Measurements from ENCODE around the gene ARMS2.

ARMS2 gene

GRCh38 chr10:122420624-122421007 lies 33.8 kb upstream of the ARMS2 start:
- no peak for TF ChIP-seq CTCF (IDR thresholded peaks at IDR 0.05; ENCODE audit: control extremely low read depth, extremely low read depth, low read depth, missing control alignments)
- ChIA-PET CTCF (interaction anchor here (1.0 kb wide), 1 partner anchor 18 kb away, joined by 3 read pairs; no protein-coding TSS in a partner anchor), POLR2A (no interaction called here)
- DNase-seq (ENCODE audit: extremely low spot score): no peak

- TF ChIP-seq CTCF (IDR thresholded peaks at IDR 0.05; ENCODE audit: control extremely low read depth, extremely low read depth, low read depth, missing control alignments): no peak
- CTCF ChIA-PET: interaction anchor here (1.0 to 1.3 kb wide), 3 partner anchors 12 to 122 kb away, joined by 3 to 5 read pairs (median 4); no protein-coding TSS in a partner anchor
- POLR2A ChIA-PET: no interaction called here
- no peak for DNase-seq (ENCODE audit: extremely low spot score)
These were observed 33.3 kb upstream of the ARMS2 start for GRCh38 chr10:122421054-122421625.

DNA sequence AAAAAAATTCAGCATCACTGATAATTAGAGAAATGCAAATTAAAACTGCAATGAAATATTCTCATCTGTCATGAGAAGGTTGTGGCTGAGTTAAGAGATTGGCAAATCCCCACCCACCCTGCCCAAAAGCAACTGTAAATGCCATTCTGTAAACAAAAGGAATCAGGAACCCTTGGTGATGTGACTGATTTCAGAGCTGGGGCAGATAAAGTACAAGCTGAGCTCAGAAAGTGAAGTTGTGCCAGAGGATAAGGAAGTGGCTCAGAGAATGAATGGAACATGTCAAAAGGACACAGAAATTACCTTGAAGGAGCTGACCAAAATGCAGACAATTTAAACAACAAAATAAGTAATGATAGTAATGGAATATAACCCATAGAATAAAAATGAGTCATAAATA lies 32.7 kb upstream of the ARMS2 start:
- ChIA-PET CTCF (interaction anchor here (0.8 to 1.3 kb wide), 5 partner anchors 12 to 123 kb away, joined by 3 to 5 read pairs (median 3); no protein-coding TSS in a partner anchor), POLR2A (no interaction called here)
- TF ChIP-seq CTCF (IDR thresholded peaks at IDR 0.05; ENCODE audit: control extremely low read depth, extremely low read depth, low read depth, missing control alignments): no peak
- no peak for DNase-seq (ENCODE audit: extremely low spot score)

DNA sequence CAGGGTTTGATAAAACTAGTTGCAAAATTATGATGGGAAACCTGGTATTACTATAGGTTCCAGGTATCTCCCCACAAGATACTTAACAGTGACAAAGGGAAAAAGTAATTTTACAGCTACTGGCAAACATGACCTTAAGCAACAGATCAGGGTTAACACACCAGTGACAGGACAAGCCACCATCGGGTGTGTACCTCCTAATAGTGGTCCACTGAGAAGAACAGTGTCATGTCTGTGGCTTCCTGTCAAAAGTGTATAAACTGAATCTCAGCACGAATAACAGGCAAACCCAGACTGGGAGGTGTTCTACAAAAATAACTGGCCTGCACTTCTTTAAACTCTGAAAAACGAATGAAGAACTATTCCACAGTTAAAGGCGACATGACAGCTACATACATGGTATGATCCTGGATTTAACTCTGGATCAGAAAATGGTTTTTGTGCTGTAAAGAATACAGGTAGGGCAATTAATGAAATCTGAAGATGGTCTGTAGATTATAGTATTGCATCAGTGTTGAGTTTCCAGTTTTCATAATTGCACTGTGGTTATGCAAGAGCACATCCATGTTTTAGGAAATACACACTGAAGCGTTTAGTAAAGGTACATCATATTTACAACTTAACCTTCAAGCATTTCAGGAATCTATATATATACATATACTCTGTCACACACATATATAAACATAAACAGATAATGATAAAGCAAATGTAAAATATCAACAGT lies 32.0 kb upstream of the ARMS2 start:
- TF ChIP-seq CTCF (IDR thresholded peaks at IDR 0.05; ENCODE audit: control extremely low read depth, extremely low read depth, low read depth, missing control alignments): no peak
- CTCF ChIA-PET: interaction anchor here (0.8 to 1.3 kb wide), 5 partner anchors 11 to 123 kb away, joined by 3 to 5 read pairs (median 3); no protein-coding TSS in a partner anchor
- POLR2A ChIA-PET: no interaction called here
- DNase-seq (ENCODE audit: extremely low spot score): no peak

DNA sequence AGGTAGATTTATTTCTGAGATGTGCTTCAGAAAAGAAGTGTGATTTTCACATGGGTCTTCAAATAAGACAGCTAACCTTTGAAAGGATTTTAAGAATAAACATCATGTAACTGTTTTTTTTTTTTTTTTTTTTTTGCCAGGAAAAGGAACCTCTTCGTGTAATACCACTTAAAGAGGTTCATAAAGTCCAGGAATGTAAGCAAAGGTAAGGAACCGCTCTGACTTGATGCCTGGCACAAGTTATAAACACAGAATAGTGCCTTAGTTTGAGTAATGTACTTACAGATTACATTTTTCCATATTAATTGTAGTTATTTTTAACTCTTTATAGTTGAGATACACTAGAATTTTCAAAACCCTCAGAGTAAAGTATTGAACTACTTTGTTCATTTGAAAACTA lies 30.4 kb upstream of the ARMS2 start:
- no peak for DNase-seq (ENCODE audit: extremely low spot score)
- CTCF ChIA-PET: interaction anchor here (0.9 to 2.4 kb wide), 4 partner anchors 10 to 144 kb away, joined by 3 to 12 read pairs (median 6); no protein-coding TSS in a partner anchor
- POLR2A ChIA-PET: no interaction called here
- TF ChIP-seq CTCF (IDR thresholded peaks at IDR 0.05; ENCODE audit: control extremely low read depth, extremely low read depth, low read depth, missing control alignments): no peak

- CTCF ChIA-PET: interaction anchor here (1.9 kb wide), 1 partner anchor 128 kb away, joined by 6 read pairs; no protein-coding TSS in a partner anchor
- POLR2A ChIA-PET: no interaction called here
- no peak for TF ChIP-seq CTCF (IDR thresholded peaks at IDR 0.05; ENCODE audit: control extremely low read depth, extremely low read depth, low read depth, missing control alignments)
- DNase-seq (ENCODE audit: extremely low spot score): no peak
These were observed 27.6 kb upstream of the ARMS2 start for GRCh38 chr10:122426829-122427228.
